Keratinocyte (primary cell): ENCODE results near the gene PPP1R3C. TPM values are rescaled to one million over a fixed set of nuclear protein-coding genes. Genes with fewer than 3 reads are reported as not detected.

Experiments used
- DNase-seq: peaks from one replicate; pipeline ENCODE4 v3.0.0-alpha.2; 2011; ENCODE audit warnings: low read depth, missing footprints, low spot score
- FAIRE-seq: peaks from 2 replicates; lab custom pipeline; 2011; peaks lifted over from hg19 to GRCh38; lab: Jason Lieb, UNC
- H2AFZ ChIP-seq: 2 replicates; pipeline ENCODE4 v1.6.0; 2012; ENCODE audit warnings: low read length, control low read depth, inconsistent platforms; ENCODE audit not compliant: control insufficient read depth
- H3K27ac ChIP-seq: 2 replicates; pipeline ENCODE4 v1.5.1; 2011; ENCODE audit warnings: low read length; ENCODE audit not compliant: control insufficient read depth, insufficient read depth
- H3K27me3 ChIP-seq: 3 replicates; pipeline ENCODE4 v1.6.0; 2011; ENCODE audit warnings: low read length; ENCODE audit not compliant: control insufficient read depth, insufficient read depth; ENCODE audit errors: extremely low read depth
- H3K36me3 ChIP-seq, 2 experiments: 2 replicates in 1 of 2; 3 replicates in 1 of 2; pipeline ENCODE4 v1.5.1; 2011; ENCODE audit warnings: low read length in 2 of 2, mild to moderate bottlenecking in 1 of 2; ENCODE audit not compliant: control insufficient read depth in 2 of 2, insufficient read depth in 2 of 2; ENCODE audit errors: extremely low read depth in 1 of 2
- H3K4me1 ChIP-seq: 3 replicates; pipeline ENCODE4 v1.5.1; 2011; ENCODE audit warnings: low read length; ENCODE audit not compliant: control insufficient read depth, insufficient read depth; ENCODE audit errors: extremely low read depth
- H3K4me2 ChIP-seq: 3 replicates; pipeline ENCODE4 v1.6.0; 2011; ENCODE audit warnings: low read depth, low read length; ENCODE audit not compliant: control insufficient read depth, insufficient read depth; ENCODE audit errors: extremely low read depth
- H3K4me3 ChIP-seq, 3 experiments: fragments of 200-600 bp in 1 of 3; sonication (generic) in 1 of 3; 2 replicates in 2 of 3; 3 replicates in 1 of 3; pipeline ENCODE4 v1.5.1; 2011 to 2016; ENCODE audit warnings: low read length in 3 of 3, mild to moderate bottlenecking in 3 of 3, control low read depth in 2 of 3, inconsistent platforms in 1 of 3, low read depth in 1 of 3, mixed read lengths in 1 of 3, mixed run types in 1 of 3, moderate library complexity in 1 of 3; ENCODE audit not compliant: control insufficient read depth in 2 of 3, insufficient read depth in 2 of 3; ENCODE audit errors: extremely low read depth in 1 of 3
- H3K79me2 ChIP-seq: 2 replicates; pipeline ENCODE4 v1.6.0; 2012; ENCODE audit warnings: low read length; ENCODE audit not compliant: control insufficient read depth, insufficient read depth
- H3K9ac ChIP-seq: 3 replicates; pipeline ENCODE4 v1.6.0; 2011; ENCODE audit warnings: low read length; ENCODE audit not compliant: control insufficient read depth, insufficient read depth; ENCODE audit errors: extremely low read depth
- H3K9me1 ChIP-seq: 3 replicates; pipeline ENCODE4 v1.6.0; 2011; ENCODE audit warnings: low read length; ENCODE audit not compliant: control insufficient read depth, insufficient read depth; ENCODE audit errors: extremely low read depth
- H3K9me3 ChIP-seq: 2 replicates; pipeline ENCODE4 v1.5.1; 2012; ENCODE audit warnings: low read depth, low read length; ENCODE audit not compliant: control insufficient read depth
- H4K20me1 ChIP-seq: 3 replicates; pipeline ENCODE4 v1.6.0; 2011; ENCODE audit warnings: low read length; ENCODE audit not compliant: control insufficient read depth, insufficient read depth; ENCODE audit errors: extremely low read depth
- CTCF ChIP-seq, 3 experiments: IDR thresholded peaks in 1 of 3; conservative IDR thresholded peaks in 1 of 3; optimal IDR thresholded peaks in 1 of 3; 2 replicates in 2 of 3; 3 replicates in 1 of 3; pipeline versions ENCODE3 to v1.5.1; 2011; ENCODE audit warnings: low read length in 3 of 3, mild to moderate bottlenecking in 3 of 3, moderate library complexity in 2 of 3, control low read depth in 1 of 3, inconsistent platforms in 1 of 3; ENCODE audit not compliant: insufficient read depth in 2 of 3; ENCODE audit errors: extremely low read depth in 1 of 3
- EZH2 ChIP-seq: IDR thresholded peaks from one replicate; pipeline ENCODE4 v1.6.1; 2012; ENCODE audit warnings: inconsistent platforms, mild to moderate bottlenecking, low read length, moderate library complexity
- dilution Hi-C: fragments of 300-500 bp; cut with MboI; formaldehyde crosslinking; loops from one replicate; pipeline ENCODE4 v1.7.0; 2020; ENCODE audit warnings: low sequenced_read_pairs; ENCODE audit not compliant: extremely low pct_ligation_motif_present
- polyA plus RNA-seq, 5 experiments: library from polyadenylated mRNA; depleted of rRNA in 3 of 5; stranded (reverse) in 3 of 5; stranded (forward) in 1 of 5; unstranded in 1 of 5; fragments of >200 nt; gene quantifications; 1 replicate in 1 of 5; 2 replicates in 3 of 5; 3 replicates in 1 of 5; pipeline versions ENCODE4 v1.2.1 to v1.2.3, GENCODE V29; 2011 to 2012; ENCODE audit warnings: missing spikeins in 2 of 5, low read depth in 1 of 5, low replicate concordance in 1 of 5

Gene PPP1R3C
- polyA plus RNA-seq, 1 donor (not counting 4 experiments of a cell fraction or from before 2014, with no cell fraction given), result 7.3 TPM

GRCh38 chr10:91668913-91669312 lies 36.0 kb upstream of the PPP1R3C start:
- Histone ChIP-seq H3K4me3 (no peak overlapping the region), H3K4me2 (no peak overlapping the region), H3K9ac (no peak overlapping the region), H2AFZ (no peak overlapping the region), H4K20me1 (no peaks in the 10 kb centered on the region), H3K27ac (no peak overlapping the region), H3K9me1 (no peaks in the 10 kb centered on the region), H3K9me3 (no peaks in the 10 kb centered on the region), H3K79me2 (no peaks in the 10 kb centered on the region), H3K36me3 (no peaks in the 10 kb centered on the region), H3K27me3 (no peaks in the 10 kb centered on the region), H3K4me1 (peaks cover 12% of the 10 kb centered on the region)
- TF ChIP-seq EZH2 (no peak), CTCF (optimal IDR thresholded peaks at IDR 0.05 in 1 of 3, IDR thresholded peaks at IDR 0.05 in 1 of 3, conservative IDR thresholded peaks at IDR 0.05 in 1 of 3; ENCODE audit: extremely low read depth in 1 of 3, insufficient read depth in 2 of 3, low read length in 3 of 3) (no peak)
- FAIRE-seq (no peak), DNase-seq (no peak)
- dilution Hi-C loops, result no loop called here

DNA sequence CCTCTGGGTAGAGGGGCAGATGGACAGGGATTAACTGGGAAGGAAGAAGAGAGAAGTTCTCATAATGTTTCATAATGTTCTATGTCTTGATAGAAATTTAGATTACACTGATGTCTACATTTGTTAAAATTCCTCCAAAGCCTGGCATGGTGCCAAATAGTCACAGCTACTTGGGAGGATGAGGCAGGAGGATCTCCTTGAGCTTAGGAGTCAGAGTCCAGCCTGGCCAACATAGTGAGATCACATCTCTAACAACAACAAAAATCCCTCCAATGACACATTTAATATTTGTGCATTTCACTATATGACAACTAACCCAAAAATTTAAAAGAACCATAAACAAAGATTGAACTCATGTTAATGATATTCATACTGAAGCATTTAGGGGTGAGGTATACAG lies 33.0 kb upstream of the PPP1R3C start:
- Histone ChIP-seq H3K4me3 (no peak overlapping the region), H4K20me1 (no peaks in the 10 kb centered on the region), H3K27ac (no peak overlapping the region), H3K36me3 (no peaks in the 10 kb centered on the region), H3K9me1 (no peaks in the 10 kb centered on the region), H2AFZ (no peak overlapping the region), H3K9me3 (no peaks in the 10 kb centered on the region), H3K79me2 (no peaks in the 10 kb centered on the region), H3K9ac (no peak overlapping the region), H3K4me2 (no peak overlapping the region), H3K4me1 (no peaks in the 10 kb centered on the region), H3K27me3 (no peaks in the 10 kb centered on the region)
- FAIRE-seq (no peak), DNase-seq (no peak)
- dilution Hi-C loops, result no loop called here
- TF ChIP-seq CTCF (optimal IDR thresholded peaks at IDR 0.05 in 1 of 3, IDR thresholded peaks at IDR 0.05 in 1 of 3, conservative IDR thresholded peaks at IDR 0.05 in 1 of 3; ENCODE audit: extremely low read depth in 1 of 3, insufficient read depth in 2 of 3, low read length in 3 of 3), result no peak
- TF ChIP-seq EZH2, result no peak
